Dermis blood vessel endothelial cell (primary cell): ENCODE measurements around the gene FAM53B. TPM values are rescaled to one million over a fixed set of nuclear protein-coding genes. Genes with fewer than 3 reads are reported as not detected.

ENCODE experiments used
- DNase-seq: peaks from one replicate; pipeline ENCODE4 v3.0.0; 2010
- total RNA-seq: library from RNA; depleted of rRNA; stranded (reverse); fragments of >200 nt; gene quantifications from 2 replicates; pipeline ENCODE4 v1.2.3, GENCODE V29; 2014

The FAM53B gene
- total RNA-seq, 1 donor from 2014 or later: 30.5 TPM

DNA sequence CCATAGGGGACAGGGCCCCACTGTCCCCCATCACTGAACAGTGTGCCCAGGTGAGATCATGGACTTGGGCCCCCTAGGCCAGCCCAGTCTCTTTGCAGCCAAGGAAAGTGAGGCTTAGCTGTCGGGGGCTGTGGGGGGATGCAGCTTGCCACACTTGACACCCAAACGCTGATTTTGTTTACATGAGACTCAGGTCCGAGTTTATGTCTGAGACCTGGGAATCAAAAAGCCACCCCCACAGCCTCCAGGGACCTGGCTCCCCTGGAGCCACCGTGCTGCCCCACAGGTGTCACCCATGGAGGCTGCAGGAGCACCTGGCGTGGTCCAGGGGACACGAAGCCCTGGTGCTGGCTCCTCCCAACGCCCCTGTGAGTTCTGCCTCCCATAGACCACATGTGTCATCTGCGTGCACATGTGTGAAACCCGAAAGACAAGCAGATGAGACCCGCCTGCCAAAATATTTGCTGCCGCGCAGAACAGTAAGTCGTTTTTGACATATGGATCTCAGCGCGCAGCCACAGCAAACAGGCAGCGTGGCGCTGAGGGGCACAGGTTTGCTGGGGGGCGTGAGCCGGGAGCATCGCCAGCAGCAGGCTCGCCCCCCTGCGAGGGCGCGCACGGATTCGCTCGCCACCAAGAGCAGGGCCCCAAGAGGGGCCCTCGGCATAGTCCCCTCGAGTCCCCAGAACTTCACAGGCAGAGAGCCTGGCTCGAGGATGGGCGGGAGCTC lies 170.3 kb downstream of the FAM53B start:
- no peak for DNase-seq

DNA sequence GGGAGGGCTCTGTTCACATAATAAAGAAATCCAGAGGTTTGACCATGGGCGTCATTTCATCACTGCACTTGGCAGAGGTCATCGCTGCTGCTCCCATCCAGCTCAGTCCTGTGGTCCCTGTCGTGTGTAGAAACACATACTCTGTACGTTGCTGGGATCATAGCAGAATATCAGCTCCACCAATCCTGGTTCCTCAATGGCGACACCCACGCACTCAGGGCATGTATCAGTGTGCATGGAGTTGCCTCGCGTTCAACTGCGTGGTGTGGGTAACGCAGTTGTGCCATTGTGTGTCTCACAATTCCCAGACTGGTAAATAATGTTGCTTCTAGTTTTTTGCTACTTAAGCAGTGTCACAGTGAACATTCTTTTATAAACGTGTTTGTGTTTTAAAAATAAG lies 171.4 kb downstream of the FAM53B start:
- DNase-seq: no peak

DNA sequence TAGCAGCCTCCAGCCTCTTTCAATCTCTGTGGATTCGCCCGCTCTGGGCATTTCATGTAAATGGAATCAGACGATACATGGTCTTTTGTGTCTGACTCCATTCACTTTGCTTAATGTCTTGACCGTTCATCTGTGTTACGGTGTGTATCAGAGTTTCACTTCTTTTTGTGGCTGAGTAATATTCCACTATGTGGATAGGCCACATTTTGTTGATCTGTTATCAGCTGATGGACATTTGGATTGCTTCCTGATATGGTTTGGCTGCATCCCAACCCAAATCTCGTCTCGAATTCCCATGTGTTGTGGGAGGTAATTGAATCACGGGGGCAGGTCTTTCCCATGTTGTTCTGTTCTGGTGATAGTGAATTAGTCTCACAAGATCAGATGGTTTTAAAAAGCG lies 173.5 kb downstream of the FAM53B start:
- no peak for DNase-seq

DNA sequence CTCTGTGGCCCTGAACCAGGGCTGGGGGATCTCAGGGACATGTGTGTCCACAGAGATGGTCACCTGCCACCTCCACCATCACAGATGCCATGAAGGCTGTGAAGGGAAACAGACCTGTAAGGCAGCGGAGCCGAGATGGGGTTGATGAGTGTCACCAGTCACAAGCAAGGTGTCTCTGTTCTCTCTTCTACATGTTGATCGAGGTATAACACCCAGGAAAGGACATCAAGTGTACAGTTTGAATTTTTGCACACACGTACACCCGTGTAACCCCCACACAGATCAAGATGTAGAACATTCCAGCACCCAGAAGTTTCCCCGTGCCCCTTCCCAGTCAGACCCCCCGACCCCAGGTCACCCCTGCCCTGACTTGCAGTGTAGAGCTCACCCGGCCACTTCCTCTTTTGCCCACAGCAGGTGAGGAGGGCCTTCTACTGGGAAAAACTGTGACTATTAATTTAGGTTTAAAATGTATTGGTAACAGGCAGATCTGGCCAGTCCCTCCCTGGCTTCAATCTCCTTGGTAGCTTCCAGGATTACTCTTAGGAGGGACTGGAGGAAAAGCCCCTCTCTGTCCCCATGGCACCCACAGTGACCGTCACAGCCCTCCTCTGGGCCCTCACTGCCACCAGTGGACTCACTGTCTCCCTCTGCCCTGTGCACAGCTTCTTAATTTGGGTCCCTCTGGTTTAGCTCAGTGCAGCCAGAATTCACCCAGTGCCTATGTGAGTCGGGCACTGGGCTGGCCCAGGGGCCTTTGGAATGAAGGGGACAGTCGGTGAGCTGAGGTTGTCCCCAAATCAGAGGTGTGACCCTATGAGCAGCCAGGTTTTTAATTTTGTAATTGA lies 174.3 kb downstream of the FAM53B start:
- no peak for DNase-seq

Other genes with a start within 250 kb of the FAM53B start
- gene EEF1AKMT2, start 47.5 kb upstream of the FAM53B start, total RNA-seq: 10.4 and 20.9 TPM in 2 replicates
- gene ABRAXAS2, start 57.4 kb upstream of the FAM53B start, total RNA-seq: 14.3 and 18.8 TPM in 2 replicates
- gene ZRANB1, start 197.7 kb upstream of the FAM53B start, total RNA-seq: 22.2 and 25.4 TPM in 2 replicates